OCI-LY1 (cell line): ENCODE results near the gene OTOG.

Source experiments
- H2AFZ ChIP-seq: fragments of 200-600 bp; sonication (generic), shearing (Covaris generic); 2 replicates; pipeline ENCODE4 v1.6.0; 2014; ENCODE audit warnings: antibody characterized with exemption, mild to moderate bottlenecking, low read length
- H3F3A ChIP-seq: fragments of 200-600 bp; sonication (generic), shearing (Covaris generic); 2 replicates; pipeline ENCODE4 v1.6.0; 2014; ENCODE audit warnings: mild to moderate bottlenecking, antibody characterized with exemption, low read length, moderate library complexity; ENCODE audit not compliant: insufficient read depth
- H3K27ac ChIP-seq: fragments of 200-600 bp; sonication (generic); 2 replicates; pipeline ENCODE4 v1.5.1; 2014; ENCODE audit warnings: low read length, mixed run types, mild to moderate bottlenecking, low read depth; ENCODE audit not compliant: poor library complexity, severe bottlenecking
- H3K27me3 ChIP-seq: fragments of 200-600 bp; sonication (generic); 2 replicates; pipeline ENCODE4 v1.6.0; 2014; ENCODE audit warnings: antibody characterized with exemption, mild to moderate bottlenecking, low read length, moderate library complexity; ENCODE audit not compliant: insufficient read depth
- H3K36me3 ChIP-seq: fragments of 200-600 bp; sonication (generic); 2 replicates; pipeline ENCODE4 v1.6.1; 2014; ENCODE audit warnings: mild to moderate bottlenecking, antibody characterized with exemption, low read length, moderate library complexity, mixed read lengths; ENCODE audit not compliant: insufficient read depth
- H3K4me1 ChIP-seq: fragments of 200-600 bp; sonication (generic); 2 replicates; pipeline ENCODE4 v1.5.1; 2014; ENCODE audit warnings: mild to moderate bottlenecking, low read length, moderate library complexity; ENCODE audit not compliant: insufficient read depth, severe bottlenecking
- H3K4me2 ChIP-seq: fragments of 200-600 bp; sonication (generic), shearing (Covaris generic); 2 replicates; pipeline ENCODE4 v1.6.1; 2014; ENCODE audit warnings: low read length
- H3K4me3 ChIP-seq: fragments of 200-600 bp; sonication (generic); 2 replicates; pipeline ENCODE4 v1.5.1; 2014; ENCODE audit warnings: low read length, low read depth, mild to moderate bottlenecking, mixed read lengths; ENCODE audit not compliant: poor library complexity, severe bottlenecking
- H3K79me2 ChIP-seq: fragments of 200-600 bp; shearing (Covaris generic); 2 replicates; pipeline ENCODE4 v1.6.1; 2016; ENCODE audit warnings: mixed run types, low read length, mixed read lengths; ENCODE audit not compliant: insufficient read depth
- H3K9ac ChIP-seq: fragments of 200-600 bp; sonication (generic), shearing (Covaris generic); 2 replicates; pipeline ENCODE4 v1.6.1; 2014; ENCODE audit warnings: mild to moderate bottlenecking, low read length, mixed read lengths
- H3K9me2 ChIP-seq: fragments of 200-600 bp; sonication (generic), shearing (Covaris generic); 2 replicates; pipeline ENCODE4 v1.6.1; 2014; ENCODE audit warnings: low read depth, mild to moderate bottlenecking, low read length, mixed read lengths
- H3K9me3 ChIP-seq: fragments of 200-600 bp; shearing (Covaris generic); 2 replicates; pipeline ENCODE4 v1.6.1; 2014; ENCODE audit warnings: low read length, mixed read lengths
- H4K20me1 ChIP-seq: fragments of 200-600 bp; sonication (generic), shearing (Covaris generic); 2 replicates; pipeline ENCODE4 v1.6.0; 2016; ENCODE audit warnings: mild to moderate bottlenecking, low read length; ENCODE audit not compliant: insufficient read depth
- EZH2 ChIP-seq: fragments of 200-600 bp; sonication (generic), shearing (Covaris generic); IDR thresholded peaks from 2 replicates; pipeline ENCODE4 v1.8.0; 2017; ENCODE audit warnings: borderline replicate concordance, mixed run types, mild to moderate bottlenecking, antibody characterized with exemption, low read length, moderate library complexity, mixed read lengths
- TF ChIP-seq, protein P1 (sequence below): fragments of 200-600 bp; sonication (generic), shearing (Covaris generic); IDR thresholded peaks from 2 replicates; pipeline ENCODE4 v1.5.1; 2017; ENCODE audit warnings: mild to moderate bottlenecking, antibody characterized with exemption, low read length, moderate library complexity, mixed read lengths

OTOG gene

DNA sequence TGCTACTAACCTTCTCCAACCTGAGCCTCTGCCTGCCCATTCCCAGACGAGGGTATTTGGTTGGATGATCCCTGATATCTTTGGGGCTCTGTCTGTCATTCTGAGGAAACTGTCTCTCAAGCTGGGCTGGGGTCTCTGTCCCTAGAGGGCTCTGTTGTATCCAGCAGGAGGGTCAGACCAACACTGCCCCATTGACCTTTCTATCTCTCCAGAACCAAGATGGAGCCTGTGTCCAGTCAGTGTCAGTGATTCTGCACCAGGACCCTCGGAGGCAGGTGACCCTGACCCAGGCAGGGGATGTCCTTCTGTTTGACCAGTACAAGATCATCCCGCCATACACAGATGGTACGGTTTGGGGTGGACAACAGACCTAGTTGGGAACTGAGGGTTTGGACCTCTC lies 21.9 kb downstream of the OTOG start:
- H2AFZ ChIP-seq = no peak overlapping the region
- H3K4me2 ChIP-seq = no peak overlapping the region
- no peaks in the 10 kb centered on the region for H3K27me3 ChIP-seq
- no peaks in the 10 kb centered on the region for H3F3A ChIP-seq
- H3K9ac ChIP-seq = no peak overlapping the region
- H3K79me2 ChIP-seq = no peaks in the 10 kb centered on the region
- no peaks in the 10 kb centered on the region for H3K9me3 ChIP-seq
- no peaks in the 10 kb centered on the region for H4K20me1 ChIP-seq
- no peak overlapping the region for H3K4me3 ChIP-seq
- no peaks in the 10 kb centered on the region for H3K9me2 ChIP-seq
- no peak overlapping the region for H3K27ac ChIP-seq
- no peak for TF ChIP-seq EZH2
- TF ChIP-seq, protein P1, sequence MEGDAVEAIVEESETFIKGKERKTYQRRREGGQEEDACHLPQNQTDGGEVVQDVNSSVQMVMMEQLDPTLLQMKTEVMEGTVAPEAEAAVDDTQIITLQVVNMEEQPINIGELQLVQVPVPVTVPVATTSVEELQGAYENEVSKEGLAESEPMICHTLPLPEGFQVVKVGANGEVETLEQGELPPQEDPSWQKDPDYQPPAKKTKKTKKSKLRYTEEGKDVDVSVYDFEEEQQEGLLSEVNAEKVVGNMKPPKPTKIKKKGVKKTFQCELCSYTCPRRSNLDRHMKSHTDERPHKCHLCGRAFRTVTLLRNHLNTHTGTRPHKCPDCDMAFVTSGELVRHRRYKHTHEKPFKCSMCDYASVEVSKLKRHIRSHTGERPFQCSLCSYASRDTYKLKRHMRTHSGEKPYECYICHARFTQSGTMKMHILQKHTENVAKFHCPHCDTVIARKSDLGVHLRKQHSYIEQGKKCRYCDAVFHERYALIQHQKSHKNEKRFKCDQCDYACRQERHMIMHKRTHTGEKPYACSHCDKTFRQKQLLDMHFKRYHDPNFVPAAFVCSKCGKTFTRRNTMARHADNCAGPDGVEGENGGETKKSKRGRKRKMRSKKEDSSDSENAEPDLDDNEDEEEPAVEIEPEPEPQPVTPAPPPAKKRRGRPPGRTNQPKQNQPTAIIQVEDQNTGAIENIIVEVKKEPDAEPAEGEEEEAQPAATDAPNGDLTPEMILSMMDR = no peak
- no peaks in the 10 kb centered on the region for H3K36me3 ChIP-seq
- peaks cover 8% of the 10 kb centered on the region for H3K4me1 ChIP-seq

DNA sequence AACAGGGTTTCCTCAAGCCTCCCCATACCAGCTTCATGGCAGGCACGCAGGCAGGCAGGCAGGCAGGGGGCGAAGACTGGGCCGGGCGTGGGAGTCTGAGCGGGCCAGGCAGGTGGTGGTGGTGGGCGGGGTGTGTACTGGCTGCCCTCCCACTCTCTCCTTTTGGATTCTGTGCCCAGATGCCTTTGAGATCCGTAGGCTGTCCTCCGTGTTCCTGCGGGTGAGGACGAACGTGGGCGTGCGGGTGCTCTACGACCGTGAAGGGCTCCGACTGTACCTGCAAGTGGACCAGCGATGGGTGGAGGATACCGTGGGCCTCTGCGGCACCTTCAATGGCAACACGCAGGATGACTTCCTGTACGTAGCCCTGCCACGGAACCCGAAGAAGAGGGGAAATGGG lies 23.0 kb downstream of the OTOG start:
- TF ChIP-seq, protein P1 = no peak
- no peak for TF ChIP-seq EZH2
- H3F3A ChIP-seq = no peaks in the 10 kb centered on the region

DNA sequence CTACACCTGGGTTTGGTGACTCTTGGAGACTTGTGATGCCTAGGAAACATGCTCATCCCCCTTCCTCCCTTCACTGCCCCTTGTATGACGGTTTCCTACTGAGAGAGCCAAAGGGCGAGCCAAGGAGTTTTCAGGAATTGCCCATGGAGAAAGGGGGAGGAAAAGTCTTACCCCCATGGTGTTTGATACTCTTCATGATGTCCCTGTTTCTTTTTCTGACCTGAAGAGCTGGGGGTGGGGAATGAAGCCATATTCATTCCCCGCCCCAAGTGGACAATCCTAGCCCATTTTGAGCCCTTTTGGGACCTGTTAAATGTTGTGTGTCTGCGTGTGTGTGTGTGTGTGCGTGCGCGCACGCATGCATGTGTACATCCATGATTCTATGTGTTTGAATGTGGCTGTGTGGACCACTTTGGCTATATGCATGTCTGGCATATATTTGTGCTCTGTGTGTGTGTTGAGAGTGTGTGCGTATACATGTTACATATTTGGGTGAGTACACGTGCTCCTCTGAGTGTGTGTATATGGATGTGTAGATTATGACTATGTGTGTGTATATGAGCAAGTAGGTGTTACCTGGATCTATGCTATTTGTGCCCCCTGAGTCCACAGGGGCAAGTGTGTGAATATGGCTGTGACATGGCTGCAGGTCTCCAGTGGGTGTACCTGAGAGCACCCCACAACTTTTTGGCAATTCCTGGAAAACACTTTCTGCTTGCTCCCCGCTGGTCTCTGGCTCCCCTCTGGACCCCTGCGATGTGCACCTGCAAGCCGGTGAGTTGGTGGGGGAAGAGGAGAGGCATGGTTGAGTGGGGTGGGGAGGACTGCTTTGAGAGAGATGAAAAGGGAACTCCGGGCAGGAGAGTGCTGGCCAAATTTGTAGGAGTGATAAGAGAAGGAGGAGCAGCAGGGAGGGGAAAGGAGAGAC lies 24.6 kb downstream of the OTOG start:
- Histone ChIP-seq H3F3A (no peaks in the 10 kb centered on the region), H3K36me3 (no peaks in the 10 kb centered on the region), H3K4me3 (no peak overlapping the region), H3K9me2 (no peaks in the 10 kb centered on the region), H3K79me2 (no peaks in the 10 kb centered on the region), H3K9me3 (no peaks in the 10 kb centered on the region), H3K4me2 (no peak overlapping the region), H3K9ac (no peak overlapping the region), H3K27me3 (no peaks in the 10 kb centered on the region), H4K20me1 (no peaks in the 10 kb centered on the region), H3K4me1 (peaks cover 8% of the 10 kb centered on the region), H3K27ac (no peak overlapping the region), H2AFZ (no peak overlapping the region)
- TF ChIP-seq, protein P1 = no peak
- no peak for TF ChIP-seq EZH2

More for the DNA sequence above, 23.0 kb downstream of the OTOG start:
- Histone ChIP-seq H3K4me1 (peaks cover 8% of the 10 kb centered on the region), H4K20me1 (no peaks in the 10 kb centered on the region), H3K27ac (no peak overlapping the region), H3K27me3 (no peaks in the 10 kb centered on the region), H3K4me3 (no peak overlapping the region), H3K79me2 (no peaks in the 10 kb centered on the region), H3K4me2 (no peak overlapping the region), H3K9ac (no peak overlapping the region), H3K9me2 (no peaks in the 10 kb centered on the region), H2AFZ (no peak overlapping the region), H3K36me3 (no peaks in the 10 kb centered on the region), H3K9me3 (no peaks in the 10 kb centered on the region)
